ENCODE measurements around the gene GINS1. TPM values are rescaled to one million over a fixed set of nuclear protein-coding genes. Genes with fewer than 3 reads are reported as not detected.

Gene GINS1
- 8.6 TPM for total RNA-seq

DNA sequence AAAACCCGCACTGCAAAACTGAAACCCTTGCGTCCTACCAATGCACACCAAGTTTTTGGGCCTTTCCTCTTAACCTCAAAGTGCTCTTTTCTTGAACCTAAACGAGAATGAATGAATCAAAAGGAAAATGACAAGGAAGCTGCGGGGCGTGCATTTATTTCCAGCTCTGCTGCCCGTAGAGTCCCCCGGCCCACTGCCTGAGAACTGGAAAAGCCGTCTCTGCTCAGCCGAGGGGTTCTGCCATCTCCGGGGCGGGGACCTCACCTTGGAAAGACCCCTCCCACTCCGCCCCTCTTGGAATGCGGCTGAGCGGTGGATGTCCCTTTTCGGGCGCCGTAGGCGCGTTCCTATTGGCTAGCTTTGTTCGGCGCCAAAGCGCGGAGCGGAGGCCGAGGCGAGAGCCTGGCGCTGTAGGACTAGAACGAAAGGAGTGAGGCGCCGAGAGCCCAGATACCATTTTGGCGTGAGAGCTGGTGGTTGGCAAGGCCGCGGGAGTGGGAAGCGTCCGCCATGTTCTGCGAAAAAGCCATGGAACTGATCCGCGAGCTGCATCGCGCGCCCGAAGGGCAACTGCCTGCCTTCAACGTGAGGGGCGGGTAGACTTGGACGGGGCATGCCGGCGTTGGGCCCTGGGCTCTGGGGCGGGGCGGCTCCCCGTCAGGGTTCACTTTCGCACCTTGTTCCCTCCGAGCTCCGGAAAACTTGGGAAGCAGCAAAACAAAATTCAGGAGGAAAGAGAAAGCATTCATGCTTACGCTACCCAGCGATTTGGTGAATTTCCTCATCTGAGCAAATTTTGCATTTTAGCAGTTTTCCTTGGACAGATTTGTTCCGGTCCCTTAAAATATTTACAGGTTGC lies at the start of gene GINS1:
TSS of gene GINS1 (plus strand) at position 363 of the 859 bp plus-strand sequence. CDS start at position 511, 148 bp downstream.
- peak; percentile 95 for ATAC-seq

DNA sequence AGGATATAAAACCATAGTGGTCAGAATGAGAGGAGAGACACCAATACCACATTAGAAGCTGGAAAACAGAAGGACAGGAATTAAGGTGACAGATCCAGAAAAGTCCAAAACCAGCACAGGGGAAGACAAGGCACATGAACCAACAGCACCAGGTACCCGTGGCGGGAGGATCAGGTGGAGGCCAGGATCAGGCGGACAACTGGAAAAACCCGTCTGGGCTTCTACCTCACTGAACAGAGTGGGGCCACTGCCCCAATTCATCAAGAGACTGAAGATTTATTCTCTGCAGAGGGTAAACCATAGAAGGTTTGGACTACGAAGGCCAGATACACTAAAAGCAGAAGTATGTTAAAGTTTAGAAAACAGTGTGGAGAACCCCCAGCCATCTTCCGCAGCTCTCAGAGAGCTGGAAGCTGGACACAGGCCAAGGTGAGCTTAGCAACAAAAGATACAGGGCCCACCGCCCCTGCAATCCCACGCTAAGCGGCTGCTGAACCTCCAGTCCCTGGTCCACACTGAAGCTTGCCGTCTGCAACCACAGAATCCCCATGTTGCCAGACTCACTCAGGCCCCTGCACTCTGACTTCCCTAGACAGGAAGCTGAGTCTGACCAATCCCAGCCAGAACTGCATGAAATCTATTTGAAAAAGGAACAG lies 46.7 kb upstream of the GINS1 start:
- peak; percentile 63 for ATAC-seq

DNA sequence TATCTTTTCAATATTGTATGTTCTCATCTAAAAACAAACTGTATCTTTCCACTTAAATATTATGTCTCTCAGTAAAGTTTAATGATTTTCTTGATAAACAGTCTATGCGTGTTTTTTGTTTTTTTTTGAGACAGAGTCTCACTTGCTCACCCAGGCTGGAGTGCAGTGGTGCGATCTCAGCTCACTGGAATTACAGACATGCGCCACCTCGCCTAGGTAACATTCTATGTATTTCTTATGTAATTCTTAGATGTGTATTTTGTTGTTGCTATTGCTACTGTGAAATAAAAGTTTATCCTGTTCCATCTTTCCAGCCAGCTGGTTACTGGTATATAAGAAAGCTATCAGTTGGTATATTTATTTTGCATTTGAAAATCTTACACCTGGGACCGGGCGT lies 46.2 kb upstream of the GINS1 start:
- ATAC-seq = no peak

DNA sequence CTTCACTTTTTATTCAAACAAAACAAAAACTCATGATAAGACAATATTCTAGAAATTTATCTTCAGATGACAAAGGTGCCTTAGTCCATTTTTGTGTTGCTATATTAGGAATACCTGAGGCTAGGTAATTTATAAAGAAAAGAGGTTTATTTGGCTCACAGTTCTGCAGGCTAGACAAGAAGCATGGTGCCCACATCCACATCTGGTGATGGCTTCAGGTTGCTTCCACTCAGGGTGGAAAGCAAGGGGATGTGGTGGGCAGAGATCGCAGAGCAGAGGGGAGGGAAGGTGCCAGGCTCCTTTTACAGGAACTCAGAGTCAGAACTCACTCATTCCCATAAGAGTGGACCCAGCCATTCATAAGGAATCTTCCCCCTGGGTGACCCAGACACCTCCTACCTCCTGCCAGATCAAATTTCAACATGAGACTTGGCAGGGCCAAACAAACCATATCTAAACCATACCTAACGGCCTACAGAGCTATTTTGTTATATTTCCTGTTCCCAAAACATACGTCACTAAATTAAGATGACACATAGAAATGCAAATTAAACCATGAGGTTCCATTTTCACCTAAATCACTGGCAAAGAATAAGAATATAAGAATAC lies 43.2 kb upstream of the GINS1 start:
- no peak for ATAC-seq

DNA sequence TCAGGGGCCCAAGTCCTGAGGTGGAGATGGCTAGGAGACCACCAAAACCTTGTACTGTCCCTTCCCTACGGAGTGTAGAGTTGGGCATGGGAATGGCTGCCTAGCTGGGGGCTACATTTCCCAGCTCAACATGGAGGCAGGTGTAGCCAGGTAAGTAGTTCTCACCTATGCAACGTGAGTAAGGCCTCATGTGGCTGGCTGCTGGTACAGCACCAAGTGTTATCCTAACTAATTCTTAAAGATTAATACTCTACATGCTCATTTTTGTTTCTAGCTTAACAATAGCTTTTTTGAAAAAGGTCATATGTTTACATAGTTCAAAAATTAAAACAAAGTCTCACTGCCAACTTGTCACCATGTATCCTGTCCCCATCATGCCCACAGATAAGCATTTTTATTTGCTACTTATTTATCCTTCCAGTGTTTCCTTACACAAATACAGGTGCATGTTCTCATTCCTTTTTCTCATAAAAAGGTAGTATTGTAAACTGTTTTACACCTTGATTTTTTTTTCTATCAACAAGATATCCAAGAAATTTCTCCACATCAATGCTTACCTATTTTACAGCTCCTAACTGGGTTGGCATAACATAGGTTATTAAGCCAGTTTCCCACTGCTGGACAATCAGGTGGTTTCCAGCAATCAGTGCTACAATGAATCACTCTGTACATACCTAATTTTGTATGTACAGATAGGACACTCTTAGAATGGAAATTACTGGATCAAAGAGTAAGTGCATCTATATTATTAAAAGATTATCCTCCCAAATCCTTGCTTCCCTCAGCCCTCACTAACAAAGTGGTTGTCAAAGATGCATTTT lies 42.4 kb upstream of the GINS1 start:
- ATAC-seq = no peak

DNA sequence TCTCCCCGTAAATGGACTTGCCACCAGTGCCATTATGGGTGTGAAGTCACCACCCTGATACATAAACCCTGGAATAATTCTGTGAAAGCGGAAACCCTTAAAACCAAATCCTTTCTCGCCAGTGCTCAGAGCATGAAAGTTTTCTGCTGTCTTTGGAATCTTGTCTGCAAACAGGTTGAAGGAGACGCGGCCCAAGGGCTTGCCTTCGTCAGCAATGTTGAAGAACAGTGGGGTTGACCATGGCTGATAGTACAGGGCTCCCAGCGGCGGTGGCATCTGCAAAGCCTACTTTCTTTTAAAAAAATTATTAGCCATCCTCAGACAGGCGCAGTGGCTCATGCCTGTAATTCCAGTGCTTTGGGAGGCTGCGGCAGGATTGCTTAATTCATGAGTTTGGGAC lies 38.9 kb upstream of the GINS1 start:
- ATAC-seq = no peak

- ATAC-seq = no peak
Observed at GRCh38 chr20:25368976-25369375, 38.5 kb upstream of the GINS1 start.

GRCh38 chr20:25369529-25369928 lies 37.9 kb upstream of the GINS1 start:
- ATAC-seq = no peak

DNA sequence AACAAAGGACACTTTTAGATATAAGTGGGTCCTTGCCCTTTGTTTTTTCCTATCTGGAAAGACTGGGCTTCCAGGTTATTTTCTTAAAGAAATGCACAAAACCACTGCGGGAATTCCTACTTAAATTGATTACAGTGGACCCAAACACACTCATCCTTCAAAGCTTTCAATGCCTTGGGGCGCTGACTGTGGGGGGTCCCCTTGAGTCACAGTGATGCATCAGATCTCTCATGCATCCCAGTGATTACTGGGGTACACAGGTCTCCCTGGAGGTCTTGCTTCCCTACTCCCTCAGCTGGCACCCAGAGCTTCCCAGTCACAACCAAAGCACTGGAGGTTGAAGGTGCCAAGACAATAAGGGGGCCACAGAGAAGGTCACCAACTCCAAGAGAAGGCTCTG lies 37.5 kb upstream of the GINS1 start:
- ATAC-seq = no peak

DNA sequence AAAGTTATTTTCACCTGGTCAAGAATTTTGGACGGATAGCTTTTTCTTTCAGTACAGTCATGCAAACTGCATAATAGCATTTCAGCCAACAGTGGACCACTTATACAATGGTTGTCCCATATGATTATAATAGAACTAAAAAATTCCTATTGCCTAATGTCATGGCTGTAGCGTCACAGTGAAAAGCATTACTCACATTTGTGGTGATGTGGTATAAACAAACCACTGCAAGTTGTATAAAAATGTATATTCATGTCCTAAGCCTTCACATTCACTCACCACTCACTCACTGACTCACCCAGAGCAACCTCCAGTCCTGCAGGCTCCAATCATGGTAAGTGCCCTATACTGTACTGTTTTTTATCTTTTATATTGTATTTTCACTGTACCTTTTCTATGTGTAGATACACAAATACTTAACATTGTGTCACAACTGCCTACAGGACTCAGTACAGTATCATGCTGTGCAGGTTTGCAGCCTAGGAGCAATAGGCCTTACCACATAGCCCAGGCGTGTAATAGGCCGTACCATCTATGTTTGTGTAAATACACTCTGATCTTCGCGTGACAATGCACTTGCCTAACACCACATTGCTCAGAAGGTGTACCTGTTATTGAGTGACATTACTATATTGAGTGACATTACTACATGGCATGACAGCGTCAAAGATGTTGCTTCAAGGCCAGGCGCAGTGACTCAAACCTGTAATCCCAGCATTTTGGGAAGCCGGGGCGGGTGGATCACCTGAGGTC lies 34.7 kb upstream of the GINS1 start:
- peak; percentile 91 for ATAC-seq

GRCh38 chr20:25374842-25375241 lies 32.6 kb upstream of the GINS1 start:
- no peak for ATAC-seq

DNA sequence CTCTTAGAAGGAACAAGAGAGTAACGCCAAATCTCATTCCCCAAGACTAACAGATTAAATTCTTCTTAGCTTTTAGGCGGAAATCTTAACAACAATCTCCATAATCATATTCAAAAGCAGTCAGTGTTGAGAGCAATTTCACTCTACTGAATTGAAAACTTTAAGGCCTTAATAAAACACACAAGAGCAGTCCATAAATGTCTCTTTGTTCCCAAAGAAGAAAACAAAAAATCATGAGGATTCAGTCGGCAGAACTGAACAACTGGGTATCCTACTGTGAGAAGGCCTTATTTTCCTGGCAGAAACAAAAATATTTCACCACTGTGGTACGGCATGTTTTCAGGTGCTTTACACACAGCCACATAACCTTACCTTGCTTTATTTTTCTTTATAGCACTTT lies 31.2 kb upstream of the GINS1 start:
- no peak for ATAC-seq

GRCh38 chr20:25376886-25377285 lies 30.6 kb upstream of the GINS1 start:
- ATAC-seq = no peak

- no peak for ATAC-seq
Observed at GRCh38 chr20:25378189-25378883, 29.1 kb upstream of the GINS1 start.

DNA sequence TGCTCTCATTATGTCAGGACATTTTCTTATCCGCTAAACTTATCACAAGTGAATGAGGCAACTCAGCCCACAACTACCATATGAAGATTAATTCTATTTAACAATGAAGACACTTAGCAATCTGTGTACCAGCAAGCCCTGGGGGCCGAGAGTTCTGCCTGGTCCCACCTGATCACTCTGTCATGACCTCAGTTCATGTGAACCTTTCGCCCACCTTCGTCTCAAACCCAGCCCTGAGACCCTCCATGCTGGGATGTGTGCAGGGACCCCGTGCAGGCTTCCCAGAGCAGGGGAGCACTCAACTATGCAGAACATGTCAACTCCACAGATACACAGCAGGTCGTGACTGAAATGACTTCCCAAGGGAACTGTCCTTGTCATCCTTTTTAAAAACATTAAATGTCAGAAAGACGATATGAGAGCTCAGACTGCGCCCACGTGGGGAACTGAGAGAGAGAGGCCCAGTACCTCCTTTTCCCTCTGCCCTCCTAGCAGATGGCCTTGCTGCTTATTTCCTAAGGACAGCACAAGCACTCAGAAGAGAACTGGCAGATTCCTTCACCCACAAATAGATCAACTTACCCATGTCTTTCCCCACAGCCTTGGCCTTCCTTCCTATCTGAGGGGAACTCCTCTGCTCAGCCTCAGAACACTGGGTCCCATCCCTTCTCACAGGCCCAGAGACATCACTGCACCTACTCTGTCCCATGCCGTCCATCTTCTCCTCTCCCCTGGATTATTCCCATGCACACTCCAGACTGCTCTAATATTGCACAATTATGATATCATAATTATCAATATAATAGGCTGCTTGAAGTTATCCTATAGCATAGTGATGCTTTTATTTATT lies 28.4 kb upstream of the GINS1 start:
- ATAC-seq = no peak

DNA sequence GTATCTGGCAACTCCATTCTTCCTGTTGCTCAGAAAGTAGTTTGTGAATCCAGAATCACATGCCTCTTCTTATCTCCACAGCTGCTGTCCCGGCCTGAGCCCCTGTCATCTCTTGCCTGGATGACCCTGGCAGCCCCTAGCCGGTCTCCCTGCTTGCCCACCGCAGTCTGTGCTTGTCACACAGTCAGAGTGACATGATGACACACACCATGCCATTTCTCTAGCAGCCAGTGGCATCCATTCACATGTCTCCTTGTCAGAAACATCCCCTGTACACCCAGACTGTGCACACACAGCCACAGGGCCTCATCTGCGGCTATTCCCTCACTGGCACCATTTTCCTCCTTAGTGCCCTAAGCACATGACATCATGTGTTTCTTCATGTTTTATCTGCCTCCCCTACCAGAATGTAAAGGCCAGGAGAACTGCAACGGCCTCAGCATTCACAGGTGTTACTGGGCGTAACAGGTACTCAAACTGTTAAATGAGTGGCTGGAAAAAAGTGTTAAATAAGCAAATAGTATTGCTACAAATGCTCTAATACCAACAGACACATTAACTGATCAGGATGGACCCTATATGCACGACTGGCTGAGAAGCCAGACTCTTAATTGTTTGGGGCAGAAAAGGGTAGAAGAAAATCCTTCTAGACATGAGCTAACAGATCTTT lies 26.4 kb upstream of the GINS1 start:
- ATAC-seq = no peak

DNA sequence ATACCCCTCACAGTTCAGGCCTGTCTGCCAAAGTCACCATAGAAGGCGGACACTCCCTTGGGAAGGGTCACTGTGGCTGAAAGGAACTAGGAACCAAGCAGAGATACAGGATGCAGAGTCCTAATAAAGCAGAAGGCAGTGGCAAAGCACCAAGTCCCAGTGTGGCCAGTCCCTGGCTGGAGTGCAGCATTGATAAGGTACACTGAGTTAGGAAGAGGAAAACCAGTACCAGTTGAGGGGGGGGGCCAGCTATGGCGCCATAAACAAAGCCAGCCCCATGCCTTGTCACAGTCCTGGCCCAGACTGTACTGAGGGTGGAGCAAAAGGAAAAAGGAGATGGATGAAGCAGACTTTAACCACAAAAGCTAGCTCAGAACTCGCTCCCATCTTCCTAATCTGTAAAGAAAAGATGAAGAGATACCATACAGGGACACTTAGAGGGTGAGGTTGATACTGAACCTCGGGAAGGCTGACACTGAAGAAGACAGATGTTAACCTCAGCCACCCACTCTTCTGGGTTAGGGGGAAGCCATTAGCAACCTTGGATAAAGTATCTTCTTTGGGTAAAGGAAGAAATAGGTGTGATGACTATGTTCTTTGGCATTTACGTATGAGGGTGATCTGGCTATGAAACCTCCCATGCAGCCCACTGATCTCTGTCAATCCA lies 24.6 kb upstream of the GINS1 start:
- ATAC-seq = no peak

GRCh38 chr20:25389401-25389857 lies 18.0 kb upstream of the GINS1 start:
- no peak for ATAC-seq
